GM19467 (cell line): ENCODE results near the gene PCDH12.

Source experiments
- ATAC-seq: cut with Tn5 transposase; IDR thresholded peaks from one replicate; pipeline ENCODE4 v1.9.1; 2021; ENCODE audit warnings: mild to moderate bottlenecking, moderate library complexity; ENCODE audit not compliant: unreplicated experiment

The PCDH12 gene

GRCh38 chr5:141966963-141967333, 8.9 kb upstream of the PCDH12 start:
- no peak for ATAC-seq

- ATAC-seq = no peak
These were observed 8.4 kb upstream of the PCDH12 start for GRCh38 chr5:141966275-141966962.

- no peak for ATAC-seq
These were observed 7.1 kb upstream of the PCDH12 start for GRCh38 chr5:141965071-141965470.

- ATAC-seq = no peak
These were observed 5.7 kb upstream of the PCDH12 start for GRCh38 chr5:141963701-141964100.

GRCh38 chr5:141961466-141961865, 3.5 kb upstream of the PCDH12 start:
- ATAC-seq = no peak

GRCh38 chr5:141960449-141961323, 2.7 kb upstream of the PCDH12 start:
- peak; percentile 86 for ATAC-seq

- ATAC-seq = no peak
These were observed 2.0 kb upstream of the PCDH12 start for GRCh38 chr5:141960018-141960417.

- no peak for ATAC-seq
These were observed 657 bp upstream of the PCDH12 start for GRCh38 chr5:141958546-141959172.

GRCh38 chr5:141957367-141957996, 520 bp downstream of the PCDH12 start:
- ATAC-seq = no peak

GRCh38 chr5:141954194-141954593, 3.8 kb downstream of the PCDH12 start:
- ATAC-seq = no peak

GRCh38 chr5:141952020-141952419, 6.0 kb downstream of the PCDH12 start:
- ATAC-seq = no peak

- ATAC-seq = peak; percentile 73
These were observed 6.6 kb downstream of the PCDH12 start for GRCh38 chr5:141951332-141951781.

GRCh38 chr5:141950207-141951005, 7.6 kb downstream of the PCDH12 start:
- ATAC-seq = no peak

- no peak for ATAC-seq
These were observed 8.5 kb downstream of the PCDH12 start for GRCh38 chr5:141949511-141949910.

- ATAC-seq = no peak
These were observed 9.2 kb downstream of the PCDH12 start for GRCh38 chr5:141948812-141949211.

- no peak for ATAC-seq
These were observed 10.7 kb downstream of the PCDH12 start for GRCh38 chr5:141947316-141947715.

- ATAC-seq = no peak
These were observed 12.4 kb downstream of the PCDH12 start for GRCh38 chr5:141945511-141946051.

GRCh38 chr5:141944076-141944475, 13.9 kb downstream of the PCDH12 start:
- no peak for ATAC-seq

GRCh38 chr5:141942185-141942857, 15.7 kb downstream of the PCDH12 start:
- no peak for ATAC-seq

GRCh38 chr5:141941779-141942178, 16.2 kb downstream of the PCDH12 start:
- no peak for ATAC-seq
